Prostate gland (tissue), 2 donors: ENCODE results near the gene C22orf42. TPM values are rescaled to one million over a fixed set of nuclear protein-coding genes. Genes with fewer than 3 reads are reported as not detected.

Experiments used
- DNase-seq: peaks from one replicate; pipeline ENCODE4 v3.0.0-alpha.2; 2019; ENCODE audit warnings: low spot score
- H3K27ac ChIP-seq, 2 donors: fragments of 200-600 bp; sonication (generic); 2 replicates each; pipeline ENCODE4 v1.5.1; 2017 to 2019
- H3K27me3 ChIP-seq: fragments of 200-600 bp; sonication (generic); replicated peaks from 2 replicates; pipeline ENCODE4 v1.5.1; 2019; ENCODE audit not compliant: insufficient read depth
- H3K36me3 ChIP-seq, 2 donors: fragments of 200-600 bp; sonication (generic); 1 replicate in 1 of 2; 2 replicates in 1 of 2; pipeline versions ENCODE4 v1.5.1 to v1.8.1; 2017 to 2019
- H3K4me1 ChIP-seq: fragments of 200-600 bp; sonication (generic); replicated peaks from 2 replicates; pipeline ENCODE4 v1.5.1; 2019
- H3K4me3 ChIP-seq, 2 donors: fragments of 200-600 bp; sonication (generic); 2 replicates each; pipeline ENCODE4 v1.5.1; 2017 to 2019
- H3K9me3 ChIP-seq: fragments of 200-600 bp; sonication (generic); 2 replicates; pipeline ENCODE4 v1.5.1; 2017
- CTCF ChIP-seq, 4 experiments: fragments of 200-600 bp in 2 of 4; fragments of 450-650 bp in 2 of 4; sonication (generic) in 2 of 4; IDR thresholded peaks; 1 replicate in 3 of 4; 2 replicates in 1 of 4; pipeline ENCODE4 v1.5.1; 2016 to 2019; ENCODE audit warnings: antibody characterized with exemption in 4 of 4, mild to moderate bottlenecking in 2 of 4, moderate library complexity in 2 of 4
- POLR2A ChIP-seq: fragments of 450-650 bp; IDR thresholded peaks from one replicate; pipeline ENCODE4 v1.6.1; 2016; ENCODE audit warnings: antibody characterized with exemption, mild to moderate bottlenecking
- POLR2AphosphoS5 ChIP-seq: sonication (generic); formaldehyde crosslinking; IDR thresholded peaks from one replicate; pipeline ENCODE4 v1.6.1; 2017; ENCODE audit warnings: antibody characterized with exemption
- WGBS: methylation state at CpG from one replicate; pipeline ENCODE4 v1.1.5; 2018; 5-methylcytosine and 5-hydroxymethylcytosine counted together
- intact Hi-C: fragments of 100-400 bp; cut with DNase I; formaldehyde crosslinking; loops from one replicate; pipeline ENCODE4 v1.14.2; 2022
- total RNA-seq, 2 donors: library from RNA; depleted of rRNA; stranded (reverse); fragments of >200 nt; gene quantifications; one replicate each; pipeline ENCODE4 v1.1.0, GENCODE V29; 2016

The C22orf42 gene
- total RNA-seq, 2 donors from 2014 or later: 1.4 TPM; not detected in 1

DNA sequence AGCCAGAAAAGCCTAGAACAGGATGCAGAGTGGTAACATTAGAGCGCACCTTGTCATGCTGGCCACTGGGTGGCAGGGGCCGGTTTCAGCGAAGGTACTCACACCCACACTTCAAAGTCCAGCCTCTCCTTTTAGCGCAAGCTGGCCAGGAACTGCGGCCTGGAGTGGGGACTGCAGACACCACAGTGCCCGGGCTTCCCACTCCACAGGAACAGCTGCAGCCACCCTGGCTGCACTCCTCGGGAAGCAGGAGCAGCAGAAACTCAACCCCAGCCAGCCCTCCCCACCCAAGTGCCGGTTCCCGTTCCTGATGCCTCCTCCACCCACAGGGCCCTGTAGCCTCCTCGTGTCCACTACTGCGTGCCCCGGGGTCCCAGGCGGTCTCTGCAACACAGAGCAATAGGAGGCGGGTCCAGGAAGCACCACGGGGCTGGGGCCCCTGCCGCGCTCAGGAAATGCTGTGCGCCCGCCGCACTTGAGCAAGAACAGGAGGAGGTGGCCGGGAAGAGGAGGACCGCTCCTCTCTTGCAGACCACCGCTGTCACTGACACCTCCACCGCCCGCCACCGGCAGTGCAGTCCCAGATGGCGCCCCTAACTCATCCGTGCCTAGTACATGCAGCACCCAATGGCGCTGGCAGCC is 43.6 kb upstream of the C22orf42 start:
- peak; percentile 53 for DNase-seq
- 5% methylated on average over 25 of the region's 29 CpGs for WGBS
- intact Hi-C loops: no loop called here
- peak overlapping the region in 1 of 2 donors; percentile 25 for H3K4me3 ChIP-seq
- H3K36me3 ChIP-seq: no peaks in the 10 kb centered on the region
- no peaks in the 10 kb centered on the region for H3K9me3 ChIP-seq
- peaks cover 3% of the 10 kb centered on the region for H3K4me1 ChIP-seq
- TF ChIP-seq POLR2A (no peak), POLR2AphosphoS5 (peak; percentile 52), CTCF (IDR thresholded peaks at IDR 0.05) (peak in 3 of 4 experiments; percentile 29 to 65 (median 61))
- peak overlapping the region in 1 of 2 donors; percentile 58 for H3K27ac ChIP-seq
- no peaks in the 10 kb centered on the region for H3K27me3 ChIP-seq

DNA sequence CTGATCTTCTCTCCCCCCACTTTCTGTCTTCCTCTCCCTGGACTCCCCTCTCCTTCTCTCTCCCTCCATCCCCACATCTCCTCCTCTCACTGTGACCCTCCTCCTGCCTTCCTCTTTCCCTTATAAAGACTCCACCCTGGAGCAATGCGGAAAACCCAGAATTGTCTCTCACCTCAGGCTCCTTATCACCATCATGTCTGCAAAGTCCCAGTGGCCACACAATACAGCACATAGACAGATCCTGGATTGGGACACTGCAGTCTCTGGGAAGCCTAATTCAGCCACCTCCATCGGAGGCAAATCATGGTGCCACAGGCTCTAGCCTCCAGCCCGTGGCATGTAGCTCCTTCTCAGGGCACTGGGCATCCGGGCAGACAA is 43.0 kb upstream of the C22orf42 start:
- Histone ChIP-seq H3K27me3 (no peaks in the 10 kb centered on the region), H3K27ac (peak overlapping the region in 1 of 2 donors; percentile 58), H3K4me3 (peak overlapping the region in 1 of 2 donors; percentile 25), H3K36me3 (no peaks in the 10 kb centered on the region), H3K9me3 (no peaks in the 10 kb centered on the region), H3K4me1 (peaks cover 3% of the 10 kb centered on the region)
- TF ChIP-seq POLR2A: no peak
- TF ChIP-seq CTCF (IDR thresholded peaks at IDR 0.05): no peak
- DNase-seq: no peak
- intact Hi-C loops: no loop called here
- WGBS: 23% methylated on average over 4 of the region's 4 CpGs

- no peaks in the 10 kb centered on the region for H3K36me3 ChIP-seq
- intact Hi-C loops: no loop called here
- no peak for DNase-seq
- no peaks in the 10 kb centered on the region for H3K9me3 ChIP-seq
- H3K4me1 ChIP-seq: no peaks in the 10 kb centered on the region
- no peak for TF ChIP-seq CTCF (IDR thresholded peaks at IDR 0.05)
- TF ChIP-seq POLR2AphosphoS5: no peak
- TF ChIP-seq POLR2A: no peak
- WGBS: 65% methylated on average over 10 of the region's 10 CpGs
- peak overlapping the region in 1 of 2 donors; percentile 8 for H3K27ac ChIP-seq
- H3K4me3 ChIP-seq: no peak overlapping the region
- H3K27me3 ChIP-seq: no peaks in the 10 kb centered on the region
These were observed 41.6 kb upstream of the C22orf42 start for GRCh38 chr22:32200752-32201151.

DNA sequence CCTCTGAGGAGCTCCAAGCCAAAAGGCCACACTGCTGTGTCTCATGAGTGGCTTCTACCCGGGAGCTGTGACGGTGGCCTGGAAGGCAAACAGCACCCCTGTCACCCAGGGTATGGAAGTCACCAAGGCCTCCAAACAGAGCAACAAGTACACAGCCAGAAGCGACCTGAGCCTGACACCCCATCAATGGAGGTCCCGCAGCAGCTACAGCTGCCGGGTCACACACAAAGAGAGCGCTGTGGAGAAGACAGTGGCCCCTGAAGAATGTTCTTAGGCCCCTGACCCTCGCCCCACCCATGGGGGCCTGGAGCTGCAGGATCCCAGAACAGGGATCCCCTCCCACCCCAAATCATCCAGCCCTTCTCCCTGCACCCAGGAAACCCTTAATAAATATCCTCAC is 40.9 kb upstream of the C22orf42 start:
- intact Hi-C loops: no loop called here

More for the DNA sequence above, 40.9 kb upstream of the C22orf42 start:
- no peaks in the 10 kb centered on the region for H3K27me3 ChIP-seq
- H3K4me3 ChIP-seq: no peak overlapping the region
- H3K4me1 ChIP-seq: no peaks in the 10 kb centered on the region
- no peaks in the 10 kb centered on the region for H3K9me3 ChIP-seq
- TF ChIP-seq POLR2AphosphoS5: no peak
- no peak for TF ChIP-seq POLR2A
- TF ChIP-seq CTCF (IDR thresholded peaks at IDR 0.05): no peak
- peak overlapping the region in 1 of 2 donors; percentile 8 for H3K27ac ChIP-seq
- no peak for DNase-seq
- no peaks in the 10 kb centered on the region for H3K36me3 ChIP-seq
- whole genome bisulfite sequencing: 100% methylated on average over 5 of the region's 7 CpGs
